HFFc6 (cell line): ENCODE data around the gene HNRNPLL. TPM values are rescaled to one million over a fixed set of nuclear protein-coding genes. Genes with fewer than 3 reads are reported as not detected.

Source experiments
- DNase-seq: peaks from one replicate; pipeline ENCODE4 v3.0.0-alpha.2; 2018
- H3K27ac Mint-ChIP-seq: 2 replicates; pipeline ENCODE4 v1.8.0; 2020; ENCODE audit warnings: mild to moderate bottlenecking, mixed read lengths
- H3K27me3 Mint-ChIP-seq: 2 replicates; pipeline ENCODE4 v1.8.0; 2021; ENCODE audit warnings: mild to moderate bottlenecking, moderate library complexity, mixed read lengths; ENCODE audit not compliant: insufficient read depth
- H3K36me3 Mint-ChIP-seq: 2 replicates; pipeline ENCODE4 v1.8.0; 2021; ENCODE audit warnings: low read depth, mixed read lengths
- H3K4me1 Mint-ChIP-seq: 2 replicates; pipeline ENCODE4 v1.8.0; 2020; ENCODE audit warnings: low read depth, mixed read lengths
- H3K4me3 Mint-ChIP-seq: 2 replicates; pipeline ENCODE4 v1.8.0; 2020; ENCODE audit warnings: mild to moderate bottlenecking, moderate library complexity, mixed read lengths
- H3K9me3 Mint-ChIP-seq: 2 replicates; pipeline ENCODE4 v1.8.0; 2020; ENCODE audit warnings: mild to moderate bottlenecking, mixed read lengths
- total RNA-seq, 6 experiments: library from RNA; stranded (reverse); fragmentation: NEBNext Ultra II Directional; extraction: Animal tissue kit (Norgen Biotek cat#: 25700); gene quantifications; 2 replicates in 1 of 6; 3 replicates in 5 of 6; pipeline ENCODE4 v1.2.3, GENCODE V29; 2021
- TF ChIP-seq, protein P1 (sequence below): fragments of 200-600 bp; sonication (generic); IDR thresholded peaks from 2 replicates; pipeline ENCODE4 v1.5.0; 2021; ENCODE audit warnings: antibody characterized with exemption, mild to moderate bottlenecking

The HNRNPLL gene
- total RNA-seq, 6 experiments from 2014 or later: 45.5 to 57.5 (median 50.2) TPM

DNA sequence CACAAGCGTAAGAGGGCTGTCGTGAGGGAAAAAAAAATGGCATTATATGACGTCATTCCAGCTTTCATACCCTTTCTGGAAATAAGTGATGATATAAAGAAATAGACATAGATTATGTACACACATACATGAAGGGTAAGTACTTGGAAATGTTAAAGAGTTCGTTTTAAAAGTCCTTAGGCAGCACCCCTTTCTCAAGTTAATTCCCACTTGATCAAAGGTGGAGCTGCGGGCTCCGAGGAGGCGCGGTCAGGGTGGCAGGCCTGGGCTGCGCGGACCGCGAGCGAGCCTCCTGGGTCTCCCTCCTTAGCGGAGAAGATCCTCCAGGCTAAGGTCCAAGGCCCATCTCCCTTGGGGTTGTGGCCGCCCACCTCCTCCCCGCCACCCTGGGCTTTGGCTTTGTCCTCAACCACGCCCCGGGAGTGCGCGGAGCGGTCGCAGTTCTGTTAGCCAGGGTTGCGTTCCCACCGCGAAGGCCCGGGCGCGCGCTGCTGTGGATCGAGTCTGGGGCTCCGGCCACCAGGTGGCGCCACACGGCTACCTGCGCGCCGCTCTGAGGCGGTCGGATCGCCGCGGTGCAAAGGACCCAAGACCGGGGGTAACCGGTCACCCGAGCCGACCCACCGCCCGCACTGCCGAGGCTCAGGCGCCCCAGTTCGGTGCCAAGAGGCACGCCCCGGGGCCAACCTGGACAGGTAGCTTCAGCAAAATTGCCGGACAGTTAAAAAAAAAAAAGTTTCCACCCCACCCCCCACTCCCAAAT lies 66.8 kb downstream of the HNRNPLL start:
- Mint-ChIP-seq H3K27me3 (peaks cover 9% of the 10 kb centered on the region), H3K27ac (no peak overlapping the region), H3K36me3 (no peaks in the 10 kb centered on the region), H3K9me3 (no peaks in the 10 kb centered on the region), H3K4me1 (peaks cover 10% of the 10 kb centered on the region), H3K4me3 (peak overlapping the region; percentile 74)
- TF ChIP-seq, protein P1, sequence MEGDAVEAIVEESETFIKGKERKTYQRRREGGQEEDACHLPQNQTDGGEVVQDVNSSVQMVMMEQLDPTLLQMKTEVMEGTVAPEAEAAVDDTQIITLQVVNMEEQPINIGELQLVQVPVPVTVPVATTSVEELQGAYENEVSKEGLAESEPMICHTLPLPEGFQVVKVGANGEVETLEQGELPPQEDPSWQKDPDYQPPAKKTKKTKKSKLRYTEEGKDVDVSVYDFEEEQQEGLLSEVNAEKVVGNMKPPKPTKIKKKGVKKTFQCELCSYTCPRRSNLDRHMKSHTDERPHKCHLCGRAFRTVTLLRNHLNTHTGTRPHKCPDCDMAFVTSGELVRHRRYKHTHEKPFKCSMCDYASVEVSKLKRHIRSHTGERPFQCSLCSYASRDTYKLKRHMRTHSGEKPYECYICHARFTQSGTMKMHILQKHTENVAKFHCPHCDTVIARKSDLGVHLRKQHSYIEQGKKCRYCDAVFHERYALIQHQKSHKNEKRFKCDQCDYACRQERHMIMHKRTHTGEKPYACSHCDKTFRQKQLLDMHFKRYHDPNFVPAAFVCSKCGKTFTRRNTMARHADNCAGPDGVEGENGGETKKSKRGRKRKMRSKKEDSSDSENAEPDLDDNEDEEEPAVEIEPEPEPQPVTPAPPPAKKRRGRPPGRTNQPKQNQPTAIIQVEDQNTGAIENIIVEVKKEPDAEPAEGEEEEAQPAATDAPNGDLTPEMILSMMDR: peak; percentile 98
- peak; percentile 45 for DNase-seq

DNA sequence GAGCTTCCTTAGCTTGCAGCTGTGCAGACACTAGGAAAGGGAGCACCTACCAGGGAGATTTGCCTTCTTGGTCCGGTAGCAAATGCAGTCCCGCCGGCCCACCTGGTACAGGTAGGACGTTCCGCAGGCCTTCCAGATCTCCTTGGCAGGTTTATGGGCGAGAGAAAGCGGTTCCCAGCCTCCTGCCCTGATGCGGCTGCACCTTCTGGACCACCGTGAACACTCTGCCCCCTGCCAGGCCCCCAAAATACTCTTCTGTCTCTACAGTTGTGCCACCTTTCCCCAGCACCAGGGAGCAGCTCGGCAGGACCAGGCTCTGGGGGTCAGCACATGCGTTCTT lies 67.4 kb downstream of the HNRNPLL start:
- TF ChIP-seq, protein P1: no peak
- H3K4me1 Mint-ChIP-seq: peaks cover 10% of the 10 kb centered on the region
- no peaks in the 10 kb centered on the region for H3K36me3 Mint-ChIP-seq
- DNase-seq: no peak
- H3K27ac Mint-ChIP-seq: no peak overlapping the region
- H3K4me3 Mint-ChIP-seq: peak overlapping the region; percentile 74
- H3K27me3 Mint-ChIP-seq: peaks cover 9% of the 10 kb centered on the region
- H3K9me3 Mint-ChIP-seq: no peaks in the 10 kb centered on the region

DNA sequence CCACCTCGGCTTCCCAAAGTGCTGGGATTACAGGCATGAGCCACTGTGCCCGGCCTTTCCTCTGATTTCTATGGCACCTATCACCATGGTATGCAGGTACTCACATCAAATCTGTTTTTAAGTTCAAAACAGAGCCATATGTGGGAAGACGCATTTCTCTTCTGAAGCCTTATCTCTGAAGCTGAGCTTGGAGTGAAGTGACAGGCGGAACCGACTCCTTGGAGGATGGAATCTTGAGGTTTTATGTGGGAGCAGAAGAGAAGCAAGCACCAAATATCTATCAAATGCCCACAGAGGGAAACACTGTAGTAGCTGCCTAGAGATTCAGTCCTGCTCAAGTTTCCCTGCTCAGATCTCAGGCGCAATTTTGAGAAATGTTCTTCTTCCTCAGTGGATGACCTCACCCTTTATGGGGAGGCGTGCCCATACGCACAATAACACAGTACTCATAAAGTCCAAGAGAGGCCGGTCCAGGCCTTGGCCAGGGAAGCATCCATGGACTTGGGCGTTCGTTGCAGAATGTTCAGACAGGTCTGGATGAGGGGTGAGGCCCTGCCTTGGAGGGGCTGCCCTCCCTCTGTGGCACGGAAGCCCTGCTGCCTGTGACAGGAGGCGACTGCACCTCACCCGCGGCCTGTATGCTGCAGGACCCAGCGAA lies 67.9 kb downstream of the HNRNPLL start:
- Mint-ChIP-seq H3K36me3 (no peaks in the 10 kb centered on the region), H3K4me3 (no peak overlapping the region), H3K27me3 (peaks cover 9% of the 10 kb centered on the region), H3K9me3 (no peaks in the 10 kb centered on the region), H3K27ac (no peak overlapping the region), H3K4me1 (peaks cover 10% of the 10 kb centered on the region)
- DNase-seq: no peak
- TF ChIP-seq, protein P1: no peak

DNA sequence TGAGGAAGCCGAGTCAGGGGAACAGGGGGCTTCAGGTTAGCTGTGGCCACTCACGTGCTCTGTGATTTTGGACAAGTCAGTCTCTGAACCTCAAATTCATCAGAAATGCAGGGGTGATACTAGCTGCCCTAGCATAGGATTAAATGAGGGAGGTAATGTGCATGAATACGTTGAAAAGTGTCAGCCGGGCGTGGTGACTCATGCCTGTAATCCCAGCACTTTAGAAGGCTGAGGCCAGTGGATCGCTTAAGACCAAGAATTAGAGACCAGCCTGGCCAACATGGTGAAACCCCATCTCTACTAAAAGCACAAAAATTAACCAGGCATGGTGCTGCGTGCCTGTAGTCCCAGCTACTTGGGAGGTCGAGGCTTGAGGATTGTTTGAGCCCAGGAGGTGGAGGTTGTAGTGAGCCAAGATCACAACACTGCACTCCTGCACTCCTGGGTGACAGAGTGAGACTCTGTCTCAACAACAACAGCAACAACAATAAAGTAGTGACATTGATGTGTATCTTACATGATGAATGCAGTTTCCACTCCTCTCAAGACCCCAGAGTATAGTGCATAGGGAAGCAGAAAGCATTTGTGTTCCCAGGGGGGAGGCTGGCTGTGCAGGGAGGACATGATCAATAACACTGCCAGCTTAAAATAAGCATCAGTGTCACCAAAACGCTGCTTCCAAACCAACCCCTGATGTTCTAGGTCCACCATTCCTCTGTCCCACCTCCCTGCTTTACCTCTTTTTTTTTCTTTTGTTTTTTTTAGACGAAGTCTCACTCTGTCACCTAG lies 68.8 kb downstream of the HNRNPLL start:
- peaks cover 9% of the 10 kb centered on the region for H3K27me3 Mint-ChIP-seq
- no peaks in the 10 kb centered on the region for H3K9me3 Mint-ChIP-seq
- no peaks in the 10 kb centered on the region for H3K36me3 Mint-ChIP-seq
- H3K4me3 Mint-ChIP-seq: no peak overlapping the region
- no peak for DNase-seq
- TF ChIP-seq, protein P1: no peak
- H3K27ac Mint-ChIP-seq: no peak overlapping the region
- H3K4me1 Mint-ChIP-seq: peaks cover 10% of the 10 kb centered on the region

GRCh38 chr2:38533180-38533579 lies 69.5 kb downstream of the HNRNPLL start:
- no peaks in the 10 kb centered on the region for H3K9me3 Mint-ChIP-seq
- H3K27ac Mint-ChIP-seq: no peak overlapping the region
- TF ChIP-seq, protein P1: no peak
- DNase-seq: no peak
- H3K4me3 Mint-ChIP-seq: no peak overlapping the region
- H3K4me1 Mint-ChIP-seq: peaks cover 17% of the 10 kb centered on the region
- H3K27me3 Mint-ChIP-seq: peaks cover 7% of the 10 kb centered on the region
- no peaks in the 10 kb centered on the region for H3K36me3 Mint-ChIP-seq
